ENCODE results near the gene WT1. TPM values are rescaled to one million over a fixed set of nuclear protein-coding genes. Genes with fewer than 3 reads are reported as not detected.
A peak's percentile ranks its signal among the peaks of the same experiment; 100 is the strongest.

WT1 gene
- total RNA-seq, 1 donor from 2014 or later: not detected

DNA sequence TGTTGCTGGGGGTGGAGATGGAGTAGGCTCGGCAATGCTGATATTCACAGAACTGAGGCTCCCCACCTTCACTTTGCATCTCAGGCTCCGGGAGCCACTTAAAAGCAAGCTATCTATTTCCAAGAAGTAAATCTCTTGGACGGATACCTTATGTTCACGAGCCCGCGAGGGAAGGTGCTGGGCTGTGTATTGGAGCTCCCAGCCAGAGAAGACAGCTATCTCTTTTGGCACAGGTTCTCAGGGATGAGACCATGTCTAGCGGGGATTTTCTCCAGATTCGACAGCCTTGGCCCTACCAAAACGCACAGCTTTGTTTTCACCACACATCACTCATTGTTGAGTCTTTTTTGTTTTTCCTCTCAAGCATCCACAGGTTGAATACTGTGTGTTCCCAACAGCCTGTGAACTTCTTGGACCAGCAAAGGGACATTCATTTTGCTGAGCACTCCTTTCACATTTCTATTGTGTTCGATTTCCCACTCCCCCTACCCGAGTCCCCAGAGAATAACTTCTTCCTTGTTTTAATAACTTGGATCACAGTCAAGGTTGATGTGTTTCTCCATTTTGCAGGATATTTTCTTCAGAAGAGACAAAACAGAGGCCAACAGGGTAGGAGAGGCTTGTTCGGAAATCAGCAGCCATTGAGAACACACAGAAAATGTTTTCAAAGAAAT is 23.3 kb downstream of the WT1 start:
- no peak overlapping the region for H3K4me2 ChIP-seq
- Mint-ChIP-seq H3K27me3 (ENCODE audit: insufficient read depth, low read depth) (peaks cover 7% of the 10 kb centered on the region), H3K27ac (no peak overlapping the region), H3K4me3 (no peak overlapping the region), H3K36me3 (no peaks in the 10 kb centered on the region), H3K4me1 (no peaks in the 10 kb centered on the region), H3K9me3 (no peaks in the 10 kb centered on the region)
- H3K27me3 ChIP-seq: peaks cover 7% of the 10 kb centered on the region
- no peaks in the 10 kb centered on the region for H3K9me3 ChIP-seq (ENCODE audit: low read depth)
- H3K9ac ChIP-seq: no peak overlapping the region
- TF ChIP-seq, protein P1, sequence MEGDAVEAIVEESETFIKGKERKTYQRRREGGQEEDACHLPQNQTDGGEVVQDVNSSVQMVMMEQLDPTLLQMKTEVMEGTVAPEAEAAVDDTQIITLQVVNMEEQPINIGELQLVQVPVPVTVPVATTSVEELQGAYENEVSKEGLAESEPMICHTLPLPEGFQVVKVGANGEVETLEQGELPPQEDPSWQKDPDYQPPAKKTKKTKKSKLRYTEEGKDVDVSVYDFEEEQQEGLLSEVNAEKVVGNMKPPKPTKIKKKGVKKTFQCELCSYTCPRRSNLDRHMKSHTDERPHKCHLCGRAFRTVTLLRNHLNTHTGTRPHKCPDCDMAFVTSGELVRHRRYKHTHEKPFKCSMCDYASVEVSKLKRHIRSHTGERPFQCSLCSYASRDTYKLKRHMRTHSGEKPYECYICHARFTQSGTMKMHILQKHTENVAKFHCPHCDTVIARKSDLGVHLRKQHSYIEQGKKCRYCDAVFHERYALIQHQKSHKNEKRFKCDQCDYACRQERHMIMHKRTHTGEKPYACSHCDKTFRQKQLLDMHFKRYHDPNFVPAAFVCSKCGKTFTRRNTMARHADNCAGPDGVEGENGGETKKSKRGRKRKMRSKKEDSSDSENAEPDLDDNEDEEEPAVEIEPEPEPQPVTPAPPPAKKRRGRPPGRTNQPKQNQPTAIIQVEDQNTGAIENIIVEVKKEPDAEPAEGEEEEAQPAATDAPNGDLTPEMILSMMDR (IDR thresholded peaks at IDR 0.05): no peak
- no peaks in the 10 kb centered on the region for H3K79me2 ChIP-seq (ENCODE audit: low read depth)
- no peak overlapping the region for H3K4me3 ChIP-seq
- no peak for DNase-seq (ENCODE audit: low spot score)
- no peak overlapping the region for H2AFZ ChIP-seq (replicated peaks)
- no peaks in the 10 kb centered on the region for H3F3A ChIP-seq (ENCODE audit: low read depth)
- no peaks in the 10 kb centered on the region for H4K20me1 ChIP-seq (ENCODE audit: low read depth)
- H3K36me3 ChIP-seq: no peaks in the 10 kb centered on the region
- H3K27ac ChIP-seq: no peak overlapping the region
- no peaks in the 10 kb centered on the region for H3K4me1 ChIP-seq

DNA sequence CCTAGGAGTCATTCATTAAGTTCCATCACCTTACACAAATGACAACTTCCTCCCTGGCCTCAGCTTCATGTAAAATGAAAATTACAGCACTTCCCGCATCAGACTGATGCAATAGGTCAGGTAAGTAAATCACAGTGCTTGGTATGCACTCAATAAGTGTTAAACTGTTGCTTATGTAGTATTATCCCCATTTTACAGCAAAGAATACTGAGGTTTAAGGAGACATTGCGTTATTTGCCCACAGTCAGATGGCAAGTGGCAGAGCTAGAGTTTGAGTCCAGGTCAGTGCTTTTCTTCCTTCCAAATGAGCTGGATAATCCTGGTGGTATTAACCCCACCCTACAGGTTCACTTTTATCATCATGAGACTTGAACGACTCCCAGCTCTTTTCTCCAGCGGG is 29.7 kb downstream of the WT1 start:
- Histone ChIP-seq H3K79me2 (ENCODE audit: low read depth) (no peaks in the 10 kb centered on the region), H3K4me1 (no peaks in the 10 kb centered on the region), H3K4me3 (no peak overlapping the region), H3F3A (ENCODE audit: low read depth) (no peaks in the 10 kb centered on the region), H3K9ac (no peak overlapping the region), H3K27ac (no peak overlapping the region), H3K4me2 (no peak overlapping the region), H2AFZ (replicated peaks) (no peak overlapping the region), H3K27me3 (no peaks in the 10 kb centered on the region), H4K20me1 (ENCODE audit: low read depth) (no peaks in the 10 kb centered on the region), H3K36me3 (no peaks in the 10 kb centered on the region), H3K9me3 (ENCODE audit: low read depth) (no peaks in the 10 kb centered on the region)
- Mint-ChIP-seq H3K27ac (no peak overlapping the region), H3K36me3 (no peaks in the 10 kb centered on the region), H3K4me1 (no peaks in the 10 kb centered on the region), H3K4me3 (no peak overlapping the region), H3K9me3 (no peaks in the 10 kb centered on the region), H3K27me3 (ENCODE audit: insufficient read depth, low read depth) (peaks cover 9% of the 10 kb centered on the region)
- TF ChIP-seq EZH2phosphoT487 (IDR thresholded peaks at IDR 0.05) (no peak), EZH2 (IDR thresholded peaks at IDR 0.05) (no peak)
- TF ChIP-seq, protein P1 (IDR thresholded peaks at IDR 0.05): no peak
- no peak for DNase-seq (ENCODE audit: low spot score)

DNA sequence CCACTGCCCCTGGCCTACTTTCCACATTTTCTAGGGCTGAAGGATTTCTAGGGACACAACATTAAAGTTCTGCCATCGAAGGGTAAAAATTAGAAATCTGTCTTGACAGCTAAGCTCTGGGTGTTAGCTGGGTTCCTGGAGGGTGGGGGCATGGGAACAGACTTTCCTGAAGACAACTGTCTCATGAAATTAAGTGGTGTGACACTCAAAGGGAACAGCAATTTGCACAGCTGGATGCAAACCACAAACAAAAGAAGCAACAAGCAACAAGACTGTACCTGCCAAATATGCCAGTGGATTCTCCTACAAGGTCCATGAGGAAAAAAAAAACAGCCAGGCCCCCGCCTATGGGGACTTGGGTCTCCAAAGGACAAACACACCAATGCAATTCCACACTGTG is 32.5 kb downstream of the WT1 start:
- Mint-ChIP-seq H3K36me3 (no peaks in the 10 kb centered on the region), H3K27ac (peak overlapping the region; percentile 53), H3K4me1 (no peaks in the 10 kb centered on the region), H3K27me3 (ENCODE audit: insufficient read depth, low read depth) (peaks cover 8% of the 10 kb centered on the region), H3K4me3 (no peak overlapping the region), H3K9me3 (no peaks in the 10 kb centered on the region)
- TF ChIP-seq EZH2 (IDR thresholded peaks at IDR 0.05) (no peak), EZH2phosphoT487 (IDR thresholded peaks at IDR 0.05) (no peak)
- TF ChIP-seq, protein P1 (IDR thresholded peaks at IDR 0.05): no peak
- no peak overlapping the region for H3K4me3 ChIP-seq
- H2AFZ ChIP-seq (replicated peaks): no peak overlapping the region
- no peak overlapping the region for H3K9ac ChIP-seq
- no peaks in the 10 kb centered on the region for H4K20me1 ChIP-seq (ENCODE audit: low read depth)
- H3K4me1 ChIP-seq: no peaks in the 10 kb centered on the region
- DNase-seq (ENCODE audit: low spot score): no peak
- no peaks in the 10 kb centered on the region for H3K79me2 ChIP-seq (ENCODE audit: low read depth)
- H3K4me2 ChIP-seq: no peak overlapping the region
- peaks cover 5% of the 10 kb centered on the region for H3K27me3 ChIP-seq
- no peak overlapping the region for H3K27ac ChIP-seq
- H3K9me3 ChIP-seq (ENCODE audit: low read depth): no peaks in the 10 kb centered on the region
- no peaks in the 10 kb centered on the region for H3K36me3 ChIP-seq
- no peaks in the 10 kb centered on the region for H3F3A ChIP-seq (ENCODE audit: low read depth)
